ENCODE measurements around the gene RNF224. TPM values are rescaled to one million over a fixed set of nuclear protein-coding genes. Genes with fewer than 3 reads are reported as not detected.
A peak's percentile ranks its signal among the peaks of the same experiment; 100 is the strongest.

RNF224 gene
- polyA plus RNA-seq, 1 donor = 87.5 TPM

- peak overlapping the region; percentile 91 for H3K27ac ChIP-seq (ENCODE audit: low read length)
Observed at GRCh38 chr9:137228968-137229896, 1.9 kb downstream of the RNF224 start.

GRCh38 chr9:137229903-137230704 is 2.8 kb downstream of the RNF224 start:
- Histone ChIP-seq H3K27me3 (ENCODE audit: control insufficient read depth, insufficient read depth, low read length) (no peaks in the 10 kb centered on the region), H3K27ac (ENCODE audit: low read length) (peak overlapping the region; percentile 91), H3K4me3 (ENCODE audit: low read length) (peak overlapping the region; percentile 21), H3K4me1 (ENCODE audit: control insufficient read depth, insufficient read depth, low read length) (peaks cover 79% of the 10 kb centered on the region), H3K36me3 (ENCODE audit: control insufficient read depth, insufficient read depth, low read length) (peaks cover 18% of the 10 kb centered on the region), H3K9me3 (ENCODE audit: control insufficient read depth, low read depth, low read length) (peaks cover 25% of the 10 kb centered on the region)
- no CpG with 5 or more reads among the region's 31 CpGs for WGBS (ENCODE audit: insufficient coverage, low lambda C conversion rate)
- peak; percentile 83 to 92 for DNase-seq

More at GRCh38 chr9:137228968-137229896, 1.9 kb downstream of the RNF224 start:
- H3K27me3 ChIP-seq (ENCODE audit: control insufficient read depth, insufficient read depth, low read length) = no peaks in the 10 kb centered on the region
- H3K4me3 ChIP-seq (ENCODE audit: low read length) = peak overlapping the region; percentile 41
- peaks cover 80% of the 10 kb centered on the region for H3K4me1 ChIP-seq (ENCODE audit: control insufficient read depth, insufficient read depth, low read length)
- peaks cover 25% of the 10 kb centered on the region for H3K9me3 ChIP-seq (ENCODE audit: control insufficient read depth, low read depth, low read length)
- WGBS (ENCODE audit: insufficient coverage, low lambda C conversion rate) = no CpG with 5 or more reads among the region's 27 CpGs
- peak in 1 of 2 donors; percentile 23 for DNase-seq
- peaks cover 18% of the 10 kb centered on the region for H3K36me3 ChIP-seq (ENCODE audit: control insufficient read depth, insufficient read depth, low read length)

- no peaks in the 10 kb centered on the region for H3K27me3 ChIP-seq (ENCODE audit: control insufficient read depth, insufficient read depth, low read length)
- H3K9me3 ChIP-seq (ENCODE audit: control insufficient read depth, low read depth, low read length) = peaks cover 28% of the 10 kb centered on the region
- peak; percentile 94 to 97 for DNase-seq
- peak within 1 kb of the TSS; percentile 21 for H3K4me3 ChIP-seq (ENCODE audit: low read length)
- no CpG with 5 or more reads among the region's 14 CpGs for WGBS (ENCODE audit: insufficient coverage, low lambda C conversion rate)
- peaks cover 77% of the 10 kb centered on the region for H3K4me1 ChIP-seq (ENCODE audit: control insufficient read depth, insufficient read depth, low read length)
- peak within 1 kb of the TSS; percentile 91 for H3K27ac ChIP-seq (ENCODE audit: low read length)
- peaks cover 18% of the 10 kb centered on the region for H3K36me3 ChIP-seq (ENCODE audit: control insufficient read depth, insufficient read depth, low read length)
Observed at GRCh38 chr9:137230705-137231371, 3.5 kb downstream of the RNF224 start, which contains the start of gene SLC34A3. TSS of gene SLC34A3 (plus strand) at chr9:137230901. CDS start at chr9:137231703, 802 bp downstream.

- Histone ChIP-seq H3K4me1 (ENCODE audit: control insufficient read depth, insufficient read depth, low read length) (peaks cover 70% of the 10 kb centered on the region), H3K36me3 (ENCODE audit: control insufficient read depth, insufficient read depth, low read length) (peaks cover 18% of the 10 kb centered on the region)
Observed at GRCh38 chr9:137231372-137232039, 4.2 kb downstream of the RNF224 start.

GRCh38 chr9:137232101-137232500 is 4.8 kb downstream of the RNF224 start:
- DNase-seq = peak in 1 of 2 donors; percentile 30
- peak overlapping the region; percentile 20 for H3K4me3 ChIP-seq (ENCODE audit: low read length)
- no peaks in the 10 kb centered on the region for H3K27me3 ChIP-seq (ENCODE audit: control insufficient read depth, insufficient read depth, low read length)
- H3K36me3 ChIP-seq (ENCODE audit: control insufficient read depth, insufficient read depth, low read length) = peaks cover 18% of the 10 kb centered on the region
- WGBS (ENCODE audit: insufficient coverage, low lambda C conversion rate) = no CpG with 5 or more reads among the region's 10 CpGs
- peaks cover 32% of the 10 kb centered on the region for H3K9me3 ChIP-seq (ENCODE audit: control insufficient read depth, low read depth, low read length)
- peak overlapping the region; percentile 91 for H3K27ac ChIP-seq (ENCODE audit: low read length)
- peaks cover 70% of the 10 kb centered on the region for H3K4me1 ChIP-seq (ENCODE audit: control insufficient read depth, insufficient read depth, low read length)

More at GRCh38 chr9:137231372-137232039, 4.2 kb downstream of the RNF224 start:
- DNase-seq = peak in 1 of 2 donors; percentile 27
- peak overlapping the region; percentile 91 for H3K27ac ChIP-seq (ENCODE audit: low read length)
- no CpG with 5 or more reads among the region's 23 CpGs for WGBS (ENCODE audit: insufficient coverage, low lambda C conversion rate)
- H3K9me3 ChIP-seq (ENCODE audit: control insufficient read depth, low read depth, low read length) = peaks cover 32% of the 10 kb centered on the region
- H3K27me3 ChIP-seq (ENCODE audit: control insufficient read depth, insufficient read depth, low read length) = no peaks in the 10 kb centered on the region
- H3K4me3 ChIP-seq (ENCODE audit: low read length) = peak overlapping the region; percentile 20

GRCh38 chr9:137232510-137232909 is 5.2 kb downstream of the RNF224 start:
- H3K9me3 ChIP-seq (ENCODE audit: control insufficient read depth, low read depth, low read length) = peaks cover 32% of the 10 kb centered on the region
- no peak for DNase-seq
- WGBS (ENCODE audit: insufficient coverage, low lambda C conversion rate) = no CpG with 5 or more reads among the region's 24 CpGs
- H3K4me3 ChIP-seq (ENCODE audit: low read length) = peak overlapping the region; percentile 20
- H3K36me3 ChIP-seq (ENCODE audit: control insufficient read depth, insufficient read depth, low read length) = peaks cover 18% of the 10 kb centered on the region
- H3K27me3 ChIP-seq (ENCODE audit: control insufficient read depth, insufficient read depth, low read length) = no peaks in the 10 kb centered on the region
- H3K4me1 ChIP-seq (ENCODE audit: control insufficient read depth, insufficient read depth, low read length) = peaks cover 70% of the 10 kb centered on the region
- H3K27ac ChIP-seq (ENCODE audit: low read length) = peak overlapping the region; percentile 91

GRCh38 chr9:137233143-137233980 is 6.1 kb downstream of the RNF224 start:
- H3K4me1 ChIP-seq (ENCODE audit: control insufficient read depth, insufficient read depth, low read length) = peaks cover 72% of the 10 kb centered on the region
- H3K27me3 ChIP-seq (ENCODE audit: control insufficient read depth, insufficient read depth, low read length) = no peaks in the 10 kb centered on the region

GRCh38 chr9:137234055-137234697 is 6.9 kb downstream of the RNF224 start:
- whole genome bisulfite sequencing (ENCODE audit: insufficient coverage, low lambda C conversion rate) = no CpG with 5 or more reads among the region's 40 CpGs
- H3K4me1 ChIP-seq (ENCODE audit: control insufficient read depth, insufficient read depth, low read length) = peaks cover 72% of the 10 kb centered on the region
- H3K36me3 ChIP-seq (ENCODE audit: control insufficient read depth, insufficient read depth, low read length) = peaks cover 18% of the 10 kb centered on the region
- peak overlapping the region; percentile 80 for H3K4me3 ChIP-seq (ENCODE audit: low read length)
- H3K9me3 ChIP-seq (ENCODE audit: control insufficient read depth, low read depth, low read length) = peaks cover 24% of the 10 kb centered on the region
- no peaks in the 10 kb centered on the region for H3K27me3 ChIP-seq (ENCODE audit: control insufficient read depth, insufficient read depth, low read length)
- peak in 1 of 2 donors; percentile 48 for DNase-seq
- H3K27ac ChIP-seq (ENCODE audit: low read length) = peak overlapping the region; percentile 95

More at GRCh38 chr9:137233143-137233980, 6.1 kb downstream of the RNF224 start:
- peak in 1 of 2 donors; percentile 41 for DNase-seq
- Histone ChIP-seq H3K4me3 (ENCODE audit: low read length) (peak overlapping the region; percentile 43), H3K27ac (ENCODE audit: low read length) (peak overlapping the region; percentile 40), H3K9me3 (ENCODE audit: control insufficient read depth, low read depth, low read length) (peaks cover 28% of the 10 kb centered on the region), H3K36me3 (ENCODE audit: control insufficient read depth, insufficient read depth, low read length) (peaks cover 18% of the 10 kb centered on the region)
- no CpG with 5 or more reads among the region's 40 CpGs for WGBS (ENCODE audit: insufficient coverage, low lambda C conversion rate)
